ENCODE data around the gene MAU2. TPM values are rescaled to one million over a fixed set of nuclear protein-coding genes. Genes with fewer than 3 reads are reported as not detected.

Gene MAU2
- total and polyA plus RNA-seq, 2 of the 13 experiments (the other 11 are each of a cell fraction or from before 2014, with no cell fraction given): 16.8 to 33.8 TPM

- BruUV-seq (replicated peaks): no TSS peak
- in situ Hi-C loops (cut with HindIII; ENCODE audit: extremely low pct_ligation_motif_present, low pct_unique_long_range_greater_than_20kb): no loop called here
These were observed 36.4 kb downstream of the MAU2 start for GRCh38 chr19:19356901-19357566.

GRCh38 chr19:19361075-19361594, 40.5 kb downstream of the MAU2 start:
- peak; percentile 85 for ATAC-seq
- peak; percentile 83 for DNase-seq (ENCODE audit: low spot score)
- POLR2A ChIA-PET: interaction anchor here (0.9 to 1.3 kb wide), 2 partner anchors 24 to 45 kb away, joined by 3 read pairs; partner anchors contain the start of gene GATAD2A
- Histone ChIP-seq H3K79me2 (ENCODE audit: insufficient read depth, low read length) (no peaks in the 10 kb centered on the region), H4K20me1 (ENCODE audit: insufficient read depth, low read length) (no peaks in the 10 kb centered on the region), H3K9ac (ENCODE audit: insufficient read depth, low read depth, low read length) (no peak overlapping the region; the same call in 1 of the 2 replicates), H3K27me3 (ENCODE audit: control insufficient read depth in 1 of 2, insufficient read depth in 2 of 2, low read length in 2 of 2) (no peaks in the 10 kb centered on the region), H3K36me3 (replicated peaks in 1 of 2; ENCODE audit: control insufficient read depth in 1 of 2, insufficient read depth in 2 of 2, low read length in 2 of 2) (peaks cover 1 to 3% of the 10 kb centered on the region in 2 experiments; a peak in 2 of 5 replicates), H3K4me1 (ENCODE audit: insufficient read depth, low read length) (peaks cover 29% of the 10 kb centered on the region), H3K27ac (ENCODE audit: extremely low read length, insufficient read depth, low read length) (peak overlapping the region; percentile 21), H3K9me3 (ENCODE audit: low read length) (no peaks in the 10 kb centered on the region), H3K4me3 (replicated peaks in 1 of 3; ENCODE audit: insufficient read depth in 1 of 3, low read depth in 2 of 3, low read length in 3 of 3) (no peak overlapping the region), H3K4me2 (ENCODE audit: low read depth, low read length) (peak overlapping the region; percentile 71), H2AFZ (ENCODE audit: low read length) (peak overlapping the region; percentile 77)
- in situ Hi-C loops (cut with HindIII; ENCODE audit: extremely low pct_ligation_motif_present, low pct_unique_long_range_greater_than_20kb) (no loop called here), intact Hi-C loops (cut with micrococcal nuclease; ENCODE audit: unreplicated experiment) (no loop called here)
- no TSS peak for BruUV-seq (replicated peaks)
- WGBS (ENCODE audit: low lambda C conversion rate): 2% methylated on average over 14 of the region's 14 CpGs
- CTCF ChIA-PET (ENCODE audit: low intra/inter-chr PET ratio, low total read pairs): interaction anchor here (1.1 to 1.4 kb wide), 2 partner anchors 129 to 215 kb away, joined by 4 to 8 read pairs; no protein-coding TSS in a partner anchor
- FAIRE-seq: peak; percentile 91
- TF ChIP-seq ZNF777 (CRISPR knock-in tag; IDR thresholded peaks at IDR 0.05) (no peak), SRF (IDR thresholded peaks at IDR 0.05; ENCODE audit: low read depth, low read length) (peak; percentile 96), PREB (CRISPR knock-in tag; IDR thresholded peaks at IDR 0.05) (no peak), MAF1 (CRISPR knock-in tag; IDR thresholded peaks at IDR 0.05; ENCODE audit: borderline replicate concordance) (no peak), RFX3 (CRISPR knock-in tag; IDR thresholded peaks at IDR 0.05) (no peak), TERF1 (CRISPR knock-in tag; IDR thresholded peaks at IDR 0.05) (no peak), ARNTL (CRISPR knock-in tag; IDR thresholded peaks at IDR 0.05) (0 out of 2 replicates have a peak, but pooled peaks have one; percentile 19), BATF2 (CRISPR knock-in tag; IDR thresholded peaks at IDR 0.05) (no peak), FOXP1 (IDR thresholded peaks at IDR 0.05) (no peak), FOXP1 (CRISPR knock-in tag; IDR thresholded peaks at IDR 0.05) (no peak)

More at GRCh38 chr19:19356901-19357566, 36.4 kb downstream of the MAU2 start:
- no peak overlapping the region for H3K4me3 ChIP-seq (replicated peaks in 1 of 3; ENCODE audit: insufficient read depth in 1 of 3, low read depth in 2 of 3, low read length in 3 of 3)
- no peak for DNase-seq (ENCODE audit: low spot score)
- peaks cover 23 to 39% of the 10 kb centered on the region in 2 experiments; a peak in 4 of 5 replicates for H3K36me3 ChIP-seq (replicated peaks in 1 of 2; ENCODE audit: control insufficient read depth in 1 of 2, insufficient read depth in 2 of 2, low read length in 2 of 2)
- intact Hi-C loops (cut with micrococcal nuclease; ENCODE audit: unreplicated experiment): no loop called here
- no peaks in the 10 kb centered on the region for H3K9me3 ChIP-seq (ENCODE audit: low read length)
- H3K4me2 ChIP-seq (ENCODE audit: low read depth, low read length): no peak overlapping the region
- H2AFZ ChIP-seq (ENCODE audit: low read length): no peak overlapping the region
- no peaks in the 10 kb centered on the region for H3K27me3 ChIP-seq (ENCODE audit: control insufficient read depth in 1 of 2, insufficient read depth in 2 of 2, low read length in 2 of 2)
- no peak overlapping the region for H3K27ac ChIP-seq (ENCODE audit: extremely low read length, insufficient read depth, low read length)
- TF ChIP-seq GTF3A (CRISPR knock-in tag; conservative IDR thresholded peaks at IDR 0.05): no peak
- peak; percentile 72 for TF ChIP-seq AGO2 (optimal IDR thresholded peaks at IDR 0.05; ENCODE audit: low read depth, low read length)
- TF ChIP-seq ZBTB25 (CRISPR knock-in tag; IDR thresholded peaks at IDR 0.05): no peak
- peaks cover 13% of the 10 kb centered on the region; the same call in 1 of the 2 replicates for H3K4me1 ChIP-seq (ENCODE audit: insufficient read depth, low read length)
- ChIA-PET POLR2A (no interaction called here), CTCF (ENCODE audit: low intra/inter-chr PET ratio, low total read pairs) (no interaction called here)
- ATAC-seq: no peak
- 97% methylated on average over 5 of the region's 13 CpGs for WGBS (ENCODE audit: low lambda C conversion rate)
- H3K79me2 ChIP-seq (ENCODE audit: insufficient read depth, low read length): no peaks in the 10 kb centered on the region
- no peaks in the 10 kb centered on the region for H4K20me1 ChIP-seq (ENCODE audit: insufficient read depth, low read length)
- FAIRE-seq: no peak
- no peak overlapping the region for H3K9ac ChIP-seq (ENCODE audit: insufficient read depth, low read depth, low read length)

Data from HepG2 (cell line).